HG03520 (cell line): ENCODE measurements around the gene NT5C2.
"Not testable (repeated sequence)": the region's sequence is repeated elsewhere in the genome, so short reads cannot be mapped to it uniquely, and the experiment has no call there.

Experiments
- ATAC-seq: cut with Tn5 transposase; IDR thresholded peaks from one replicate; pipeline ENCODE4 v1.9.1; 2021; ENCODE audit warnings: mild to moderate bottlenecking, moderate library complexity; ENCODE audit not compliant: unreplicated experiment

Gene NT5C2

DNA sequence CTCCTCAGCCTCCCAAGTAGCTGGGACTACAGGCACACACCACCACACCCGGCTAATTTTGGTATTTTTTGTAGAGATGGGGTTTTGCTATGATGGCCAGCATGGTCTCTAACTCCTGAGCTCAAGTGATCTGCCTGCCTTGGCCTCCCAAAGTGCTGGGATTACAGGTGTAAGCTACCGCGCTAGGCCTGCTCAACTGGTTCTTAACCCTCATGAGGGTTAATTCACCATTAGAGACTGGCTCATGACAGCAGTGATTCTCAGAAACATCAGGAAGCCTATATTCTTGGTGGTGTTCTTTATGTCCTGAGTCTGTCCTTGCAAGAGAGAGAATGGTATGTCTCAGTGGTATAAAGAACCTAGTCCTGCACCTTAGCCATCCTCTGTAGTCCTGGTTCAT, 10.4 kb upstream of the NT5C2 start:
- no peak for ATAC-seq

DNA sequence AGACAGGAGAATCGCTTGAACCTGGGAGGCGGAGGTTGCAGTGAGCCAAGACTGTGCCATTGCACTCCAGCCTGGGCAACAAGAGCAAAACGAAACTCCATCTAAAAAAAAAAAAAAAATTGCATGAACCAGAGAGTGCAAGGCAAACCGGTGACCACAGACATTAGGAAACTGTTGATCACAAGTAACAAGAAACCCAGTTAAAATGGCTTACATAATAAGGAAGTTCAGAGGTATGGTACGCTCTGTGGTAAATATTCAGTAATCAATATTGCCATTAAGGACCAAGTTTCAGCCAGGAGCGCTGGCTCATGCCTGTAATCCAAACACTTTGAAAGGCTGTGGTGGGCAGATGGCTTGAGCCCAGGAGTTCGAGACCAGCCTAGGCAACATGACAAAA, 9.2 kb upstream of the NT5C2 start:
- no peak for ATAC-seq

DNA sequence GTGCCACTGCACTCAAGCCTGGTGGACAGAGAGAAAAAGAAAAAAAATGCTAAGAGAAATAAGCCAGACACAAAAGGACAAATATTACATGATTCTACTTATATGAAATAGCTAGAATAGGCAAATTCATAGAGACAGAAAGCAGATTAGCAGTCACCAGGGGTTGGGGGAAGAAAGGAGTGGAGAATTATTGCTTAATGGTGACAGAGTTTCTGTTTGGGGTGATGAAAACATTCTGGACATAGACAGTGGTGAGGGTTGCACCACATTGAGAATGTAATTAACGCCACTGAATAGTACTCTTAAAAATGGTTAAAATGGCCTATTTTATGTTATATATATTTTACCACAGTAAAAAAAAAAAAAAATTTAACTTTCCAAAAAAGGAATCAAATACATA, 6.4 kb upstream of the NT5C2 start:
- ATAC-seq = no peak

DNA sequence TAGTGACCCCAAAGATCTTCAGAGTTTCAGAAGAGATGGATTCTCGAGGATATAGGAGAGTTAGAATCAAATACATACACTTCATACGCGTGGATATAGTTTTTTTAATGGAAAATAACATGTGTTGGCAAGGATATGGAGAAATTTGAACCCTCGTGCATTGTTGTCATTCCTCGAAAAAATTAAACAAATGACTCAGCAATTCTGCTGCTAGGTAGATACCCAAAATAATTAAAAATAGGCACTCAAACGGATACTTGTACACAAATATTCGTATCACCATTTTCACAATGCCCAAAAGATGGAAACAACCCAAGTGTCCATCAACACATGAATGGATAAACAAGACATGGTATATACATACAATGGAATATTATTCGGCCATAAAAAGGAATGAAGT, 5.6 kb upstream of the NT5C2 start:
- ATAC-seq = no peak

DNA sequence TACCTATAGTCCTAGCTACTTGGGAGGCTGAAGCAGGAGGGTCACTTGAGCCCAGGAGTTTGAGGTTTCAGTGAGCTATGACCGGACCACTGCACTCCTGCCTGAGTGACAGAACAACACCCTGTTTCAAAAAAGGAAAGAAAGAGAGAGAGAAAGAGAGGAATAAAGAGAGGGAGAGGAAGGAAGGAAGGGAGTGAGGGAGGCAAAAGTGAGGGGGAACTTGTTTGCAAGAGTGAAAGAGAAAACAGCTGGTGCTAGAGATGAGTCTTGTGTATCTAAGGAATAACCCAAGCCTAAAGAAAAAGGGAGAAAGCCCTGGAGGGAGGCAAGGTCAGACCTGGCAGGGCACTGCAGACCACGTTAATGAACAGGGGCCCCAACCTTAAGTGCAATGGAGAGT, 4.8 kb upstream of the NT5C2 start:
- ATAC-seq = no peak

DNA sequence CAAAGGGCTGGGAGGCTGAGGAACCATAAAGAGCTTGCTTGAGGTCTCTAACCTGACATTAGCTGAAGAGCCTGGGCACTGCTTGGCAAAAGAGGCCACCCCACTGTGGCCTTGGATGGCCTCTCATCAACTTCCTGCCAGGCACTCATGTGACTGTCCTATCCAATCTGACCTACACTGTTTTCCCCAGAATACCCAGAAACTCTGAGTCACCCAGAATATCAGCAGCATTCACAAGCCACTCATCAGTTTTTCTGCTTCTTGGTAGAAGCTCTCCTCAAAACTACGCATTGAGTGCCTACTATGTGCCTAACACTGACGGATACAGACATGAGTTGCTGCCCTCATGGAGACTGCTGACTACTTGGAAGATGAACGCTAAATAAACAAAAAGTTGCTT, 4.1 kb upstream of the NT5C2 start:
- no peak for ATAC-seq

DNA sequence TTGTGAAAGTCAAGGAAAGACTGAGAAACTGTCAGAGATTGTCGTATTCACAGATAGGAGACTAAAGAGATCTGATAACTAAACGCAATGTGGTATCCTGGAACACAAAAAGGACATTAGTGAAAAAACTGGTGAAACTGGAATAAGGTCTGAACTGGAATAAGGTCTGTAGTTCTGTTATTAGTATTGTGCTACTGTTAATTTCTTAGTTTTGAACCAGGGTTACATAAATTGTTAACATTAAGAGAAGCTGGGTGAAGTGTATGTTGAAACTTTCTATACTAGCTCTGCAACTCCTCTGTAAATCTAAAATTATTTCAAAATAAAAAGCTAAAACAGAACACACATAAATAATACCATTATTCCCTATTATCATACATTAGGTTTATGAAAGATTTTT, 3.4 kb upstream of the NT5C2 start:
- ATAC-seq = no peak

DNA sequence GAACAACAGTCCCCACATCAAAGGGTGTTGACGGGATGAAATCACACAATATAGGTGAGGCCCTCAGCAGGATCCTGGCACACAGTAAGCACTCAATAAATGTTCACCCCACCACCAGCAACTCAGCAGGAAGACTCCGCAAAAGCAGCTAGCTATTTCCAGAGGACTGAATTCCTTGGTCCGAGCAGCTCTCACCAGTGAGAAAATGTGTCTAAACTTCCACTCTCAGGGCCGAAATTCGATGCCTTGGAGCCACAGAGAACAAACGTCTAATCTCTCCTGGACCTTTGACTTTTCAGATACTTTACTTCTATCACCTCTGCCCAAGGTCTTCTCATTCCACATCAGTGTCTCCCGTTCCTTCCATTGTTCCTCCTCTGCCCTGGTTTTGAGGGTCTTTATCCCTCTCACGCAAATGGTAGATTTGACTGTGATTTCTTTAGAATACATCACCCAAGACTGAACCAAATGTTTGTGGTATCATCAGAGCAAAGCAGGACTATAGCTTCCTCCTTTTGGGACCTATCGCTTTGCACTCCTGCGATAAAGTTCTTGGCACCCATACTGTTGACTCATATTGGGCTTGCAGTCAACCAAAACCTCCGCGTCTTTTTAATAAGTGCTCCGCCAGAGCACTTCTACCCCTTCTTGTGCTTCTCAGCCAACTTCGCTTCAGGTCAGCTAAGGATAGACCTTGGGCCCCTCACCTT, 903 bp upstream of the NT5C2 start:
- no peak for ATAC-seq

DNA sequence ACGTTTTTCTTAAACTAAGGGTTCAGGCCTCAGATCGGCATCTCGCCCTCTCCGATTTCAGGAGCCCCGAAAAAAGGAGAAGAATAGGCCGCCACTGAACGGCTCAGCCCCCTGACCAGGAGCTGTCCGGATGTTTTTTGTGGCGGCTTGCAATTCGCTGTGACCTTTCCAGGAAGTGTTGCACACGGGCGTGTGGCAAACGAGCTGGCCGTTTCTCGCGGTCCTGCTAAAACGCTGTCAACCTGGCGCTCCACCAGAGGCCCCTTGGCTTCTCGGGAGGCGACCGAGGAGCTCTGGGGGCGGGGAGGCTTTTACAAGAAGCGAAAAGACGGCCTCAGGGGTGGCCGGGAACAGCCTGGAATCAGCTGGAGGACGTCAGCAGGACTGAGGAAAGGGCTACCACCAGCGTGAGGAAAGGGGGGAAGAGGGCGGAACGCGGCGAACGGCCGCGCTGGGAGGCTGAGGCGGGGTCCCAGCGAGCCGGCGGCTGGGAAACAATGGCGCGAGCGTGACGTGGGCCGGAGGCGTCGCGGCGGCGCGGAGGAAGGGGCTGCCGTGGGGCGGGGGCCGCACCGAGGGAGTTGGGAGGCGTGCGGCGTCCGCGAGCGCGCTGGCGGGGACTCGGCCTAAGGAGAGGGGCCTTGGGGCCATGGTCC, 493 bp downstream of the NT5C2 start:
- peak; percentile 35 for ATAC-seq

DNA sequence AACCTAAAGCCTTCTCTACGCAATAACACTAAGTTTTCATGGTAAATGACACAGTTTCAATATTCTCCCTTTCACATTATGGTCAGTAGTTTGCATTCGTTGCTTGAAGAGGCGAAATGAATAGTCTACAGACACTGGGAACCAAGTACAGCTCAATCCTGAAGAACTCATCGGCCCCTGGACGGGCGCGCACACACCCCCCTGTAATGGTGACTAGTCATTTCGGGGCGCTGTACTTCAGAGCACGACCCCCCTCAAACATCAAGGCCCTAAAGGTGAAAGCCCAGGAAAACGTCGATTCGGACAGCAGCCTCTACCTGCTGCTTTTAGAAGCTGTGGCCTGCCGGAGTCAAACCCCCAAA, 1.0 kb downstream of the NT5C2 start:
- peak; percentile 18 for ATAC-seq

DNA sequence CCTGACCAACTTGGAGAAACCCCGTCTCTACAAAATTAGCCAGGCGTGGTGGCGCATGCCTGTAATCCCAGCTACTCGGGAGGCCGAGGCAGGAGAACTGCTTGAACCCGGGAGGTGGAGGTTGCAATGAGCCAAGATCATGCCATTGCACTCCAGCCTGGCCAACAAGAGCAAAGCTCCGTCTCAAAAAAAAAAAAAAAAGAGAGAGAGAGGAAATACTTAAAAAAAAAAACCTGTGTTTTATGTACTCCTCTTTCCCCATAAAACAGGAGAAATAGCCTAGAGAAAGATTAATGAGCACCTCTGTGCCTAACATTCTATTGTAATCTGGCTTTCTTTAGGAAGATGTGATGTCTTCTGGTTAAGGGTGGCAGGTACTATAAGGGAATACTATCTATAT, 1.9 kb downstream of the NT5C2 start:
- not testable (repeated sequence) for ATAC-seq

DNA sequence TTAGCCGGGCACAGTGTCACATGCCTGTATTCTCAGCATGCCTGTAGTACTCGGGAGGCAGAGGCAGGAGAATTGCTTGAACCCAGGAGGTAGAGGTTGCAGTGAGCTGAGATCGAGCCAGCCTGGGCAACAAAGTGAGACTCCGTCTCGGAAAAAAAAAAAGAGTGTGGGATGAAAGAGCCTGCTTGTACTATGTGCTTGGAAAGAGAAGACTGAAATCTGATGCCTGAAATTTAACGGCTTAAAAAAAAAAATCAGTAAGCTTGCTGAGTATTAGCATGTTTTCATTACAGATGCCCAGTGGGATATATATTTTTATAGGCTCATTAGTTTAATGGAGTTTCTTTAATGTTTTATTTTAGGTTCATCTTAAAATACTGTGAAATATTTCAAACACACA, 4.2 kb downstream of the NT5C2 start:
- no peak for ATAC-seq

DNA sequence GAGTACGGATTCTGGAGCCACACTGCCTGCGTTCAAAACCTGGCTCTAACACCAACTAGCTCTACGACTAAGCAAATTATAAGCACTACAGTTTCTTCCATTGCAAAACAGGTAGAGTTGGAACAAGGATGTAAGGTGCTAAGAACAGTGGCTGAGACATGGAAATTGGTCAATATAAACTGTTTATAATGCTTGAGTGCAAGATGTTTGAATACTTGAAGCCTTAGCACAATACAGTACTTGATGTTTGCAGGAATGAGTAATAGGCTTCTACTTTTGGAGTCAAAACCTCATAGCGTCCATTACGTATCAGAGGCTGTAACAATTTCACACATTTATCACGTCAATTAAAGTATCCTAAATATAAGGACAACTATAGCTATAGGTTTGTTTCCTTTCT, 6.9 kb downstream of the NT5C2 start:
- no peak for ATAC-seq

DNA sequence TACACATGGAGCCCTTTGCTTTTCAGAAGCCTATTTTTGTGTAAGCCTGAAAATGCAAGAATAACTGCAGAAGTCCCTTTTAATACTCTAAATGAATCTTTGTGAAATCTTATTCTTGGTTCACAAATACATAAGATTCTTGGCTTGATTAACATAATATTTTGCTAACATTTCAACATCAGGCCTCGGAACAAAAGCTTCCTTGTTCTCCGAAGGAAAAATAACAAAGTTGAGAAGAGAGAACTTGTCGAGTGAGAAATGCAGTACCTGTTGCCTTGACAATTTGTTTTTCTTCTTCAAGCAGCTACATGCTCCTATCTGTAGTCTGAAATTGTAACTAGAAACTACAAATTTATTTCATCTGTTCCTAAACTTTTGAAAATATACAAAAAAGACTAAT, 8.5 kb downstream of the NT5C2 start:
- ATAC-seq = no peak

DNA sequence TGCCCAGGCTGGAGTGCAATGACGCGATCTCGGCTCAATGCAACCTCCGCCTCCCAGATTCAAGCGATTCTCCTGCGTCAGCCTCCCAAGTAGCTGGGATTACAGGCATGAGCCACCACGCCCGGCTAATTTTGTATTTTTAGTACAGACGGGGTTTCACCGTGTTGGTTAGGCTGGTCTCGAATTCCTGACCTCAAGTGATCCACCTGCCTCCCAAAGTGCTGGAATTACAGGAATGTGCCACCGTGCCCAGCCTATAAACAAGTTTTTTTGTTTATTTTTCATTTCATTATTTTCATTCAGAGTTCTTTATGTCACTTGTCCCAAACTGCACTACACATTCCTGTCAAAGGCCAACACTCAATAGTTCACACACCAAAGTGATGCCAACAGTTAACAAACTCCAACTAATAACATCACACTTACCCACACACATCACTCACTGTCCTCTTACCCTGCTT, 9.1 kb downstream of the NT5C2 start:
- ATAC-seq = not testable (repeated sequence)

DNA sequence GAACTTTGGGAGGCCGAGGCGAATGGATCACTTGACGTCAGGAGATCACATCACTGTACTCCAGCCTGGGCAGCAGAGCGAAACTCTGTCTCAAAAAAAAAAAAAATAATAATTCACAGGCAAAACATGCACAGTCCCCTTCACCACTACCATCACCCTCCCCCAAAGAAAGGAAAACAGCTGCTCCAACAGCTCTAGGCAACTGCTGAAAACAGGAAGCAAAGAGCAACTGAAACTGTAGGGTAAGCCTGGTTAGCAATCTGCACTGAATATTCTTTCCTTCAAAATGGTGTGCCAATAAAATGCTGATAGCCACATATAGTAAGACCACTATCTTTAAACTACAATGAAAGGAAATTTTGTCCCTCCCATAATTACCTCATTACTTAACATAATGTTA, 11.8 kb downstream of the NT5C2 start:
- ATAC-seq = peak; percentile 46

DNA sequence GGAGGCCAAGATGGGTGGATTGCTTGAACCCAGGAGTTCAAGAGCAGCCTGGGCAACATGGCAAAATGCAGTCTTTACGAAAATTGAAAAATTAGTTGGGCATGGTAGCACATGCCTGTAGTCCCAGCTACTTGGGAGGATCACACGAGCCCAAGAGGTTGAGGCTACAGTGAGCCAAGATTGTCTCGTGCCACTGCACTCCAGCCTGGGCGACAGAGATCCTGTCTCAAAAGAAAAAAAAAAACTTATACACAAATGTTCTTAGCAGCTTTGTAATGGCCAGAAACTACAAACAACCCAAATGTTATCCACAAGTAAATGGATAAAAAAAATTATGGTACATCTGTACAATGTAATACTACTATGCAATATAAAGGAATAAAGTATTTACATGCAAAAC, 12.6 kb downstream of the NT5C2 start:
- ATAC-seq = no peak

DNA sequence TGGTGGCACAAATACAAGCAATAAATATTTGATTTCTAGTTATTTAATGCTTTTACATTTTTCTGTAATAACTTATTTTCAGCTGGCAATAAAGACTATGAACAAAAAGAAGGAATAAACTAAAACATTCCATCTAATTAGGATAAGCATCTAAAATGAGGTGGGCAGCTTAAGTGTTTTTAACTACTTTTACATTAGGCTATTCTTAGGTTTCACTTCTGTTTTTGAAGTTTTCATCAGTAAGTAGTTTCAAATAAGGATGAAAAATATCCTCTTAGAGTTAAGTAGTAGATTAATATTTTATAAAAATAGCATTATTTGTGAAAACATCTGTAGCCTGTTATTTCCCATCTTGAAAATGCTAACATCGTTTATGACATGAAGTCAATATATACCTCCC, 15.9 kb downstream of the NT5C2 start:
- no peak for ATAC-seq

DNA sequence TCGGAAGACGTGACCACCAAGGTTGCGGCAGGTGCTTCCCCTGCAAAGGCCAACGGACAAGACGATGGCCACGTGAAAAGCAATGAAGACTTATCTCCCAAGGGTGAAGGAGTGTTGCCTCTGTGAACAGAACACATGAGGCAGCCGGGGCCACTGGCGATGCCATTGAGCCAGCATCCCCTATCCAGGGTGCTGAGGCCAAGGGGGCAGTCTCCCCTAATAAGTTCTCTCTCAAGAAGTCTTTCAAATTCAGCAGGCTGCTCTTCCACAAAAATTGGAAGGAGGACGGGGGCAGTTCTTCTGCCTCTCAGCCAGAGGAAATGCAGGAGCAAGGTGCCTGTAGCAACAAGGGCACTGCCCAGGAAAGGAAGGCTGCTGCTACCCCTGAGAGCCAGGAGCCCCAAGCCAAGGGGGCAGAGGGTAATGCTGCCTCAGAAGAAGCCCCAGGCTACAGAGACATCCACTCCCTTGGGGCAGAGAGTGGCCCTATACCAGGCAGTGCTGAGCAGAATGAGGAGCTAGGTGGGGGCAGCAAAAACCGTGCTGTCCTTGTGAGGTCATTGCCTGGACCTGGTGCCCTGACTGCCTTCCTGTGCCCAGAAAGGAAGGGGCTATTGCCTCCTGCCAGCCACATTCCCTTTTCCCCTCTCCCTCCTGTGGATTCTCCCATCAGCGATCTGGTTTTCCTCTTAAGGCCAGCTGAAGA, 17.3 kb downstream of the NT5C2 start:
- ATAC-seq = no peak

DNA sequence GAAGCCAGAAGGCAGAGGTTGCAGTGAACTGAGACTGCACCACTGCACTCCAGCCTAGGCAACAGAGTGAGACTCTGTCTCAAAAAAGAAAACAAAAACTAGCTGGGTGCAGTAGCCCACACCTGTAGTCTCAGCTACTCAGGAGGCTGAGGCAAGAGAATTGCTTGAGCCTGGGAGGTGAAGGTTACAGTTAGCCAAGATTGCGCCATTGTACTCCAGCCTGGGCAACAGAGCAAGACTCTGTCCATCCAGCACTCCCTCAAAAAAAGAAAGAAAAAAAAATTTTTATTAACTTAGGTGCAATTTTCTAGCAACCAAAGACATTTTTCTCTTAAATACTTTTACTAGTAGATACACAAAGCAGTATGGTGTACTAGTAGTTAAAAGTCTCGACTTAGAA, 18.7 kb downstream of the NT5C2 start:
- not testable (repeated sequence) for ATAC-seq

DNA sequence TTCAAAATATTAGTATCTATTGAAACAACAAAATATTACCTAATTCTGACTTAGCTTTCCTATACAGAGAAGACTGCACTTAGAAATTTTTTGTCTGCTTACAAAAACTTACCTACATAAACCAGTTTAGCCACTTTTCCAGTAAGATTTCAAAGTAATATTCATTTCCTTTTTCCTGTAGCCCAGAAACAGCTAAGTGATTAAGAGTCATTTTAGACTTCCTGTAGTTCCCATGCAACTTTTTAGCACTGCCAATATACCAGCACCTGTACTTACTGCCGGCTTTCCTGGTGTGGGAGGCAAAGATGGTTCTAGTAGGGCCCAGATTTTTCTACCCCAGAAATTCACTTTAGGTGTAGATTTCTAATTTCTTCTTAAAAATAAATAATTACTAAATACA, 21.8 kb downstream of the NT5C2 start:
- ATAC-seq = no peak

DNA sequence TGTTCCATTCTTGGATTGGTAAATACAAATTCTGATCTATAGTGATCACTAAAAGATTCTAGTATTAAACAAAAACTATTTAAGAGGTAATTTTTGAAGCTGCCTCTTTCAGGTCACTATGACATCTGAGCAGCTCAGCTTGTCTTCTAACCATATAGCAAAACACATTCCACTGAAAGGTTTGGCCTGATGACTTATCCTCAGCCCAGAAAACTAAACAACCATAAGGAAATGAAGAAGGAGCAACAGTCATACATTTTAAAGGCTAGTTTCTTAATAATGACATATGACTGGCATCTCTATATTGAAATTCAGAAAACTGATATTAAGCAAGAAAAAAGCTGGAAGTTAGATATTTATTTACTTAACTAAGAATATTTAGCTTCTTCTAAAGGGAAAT, 24.6 kb downstream of the NT5C2 start:
- no peak for ATAC-seq
